HG03521 (cell line): ENCODE data around the gene LRGUK.
"Not testable (repeated sequence)": the region's sequence is repeated elsewhere in the genome, so short reads cannot be mapped to it uniquely, and the experiment has no call there.

Experiments
- ATAC-seq: cut with Tn5 transposase; IDR thresholded peaks from one replicate; pipeline ENCODE4 v1.9.1; 2021; ENCODE audit warnings: mild to moderate bottlenecking, moderate library complexity; ENCODE audit not compliant: unreplicated experiment

Gene LRGUK

GRCh38 chr7:134126966-134127848 lies at the start of gene LRGUK:
Gene LRGUK (plus strand): TSS chr7:134127340. CDS start chr7:134127368, 28 bp downstream.
- ATAC-seq, result peak; percentile 100

DNA sequence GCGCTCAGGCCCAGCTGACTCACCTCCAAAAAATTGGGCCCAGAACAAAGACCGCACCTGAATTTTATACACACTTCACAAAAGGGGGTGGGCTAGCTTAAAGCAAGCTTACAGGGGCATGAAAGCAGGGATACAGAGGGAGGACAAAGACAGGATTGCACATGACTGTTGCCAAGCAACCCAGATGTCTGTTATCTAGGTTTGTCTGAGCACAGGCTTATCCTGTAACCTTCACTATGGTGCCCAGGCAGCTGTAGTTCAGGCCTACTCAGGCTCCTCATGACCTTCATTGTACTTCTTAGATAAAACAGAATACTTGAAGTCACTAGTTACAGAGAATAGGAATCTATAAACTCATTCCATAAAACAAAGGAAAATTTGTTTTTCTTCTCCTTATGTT lies 49.6 kb upstream of the LRGUK start:
- ATAC-seq, result not testable (repeated sequence)

DNA sequence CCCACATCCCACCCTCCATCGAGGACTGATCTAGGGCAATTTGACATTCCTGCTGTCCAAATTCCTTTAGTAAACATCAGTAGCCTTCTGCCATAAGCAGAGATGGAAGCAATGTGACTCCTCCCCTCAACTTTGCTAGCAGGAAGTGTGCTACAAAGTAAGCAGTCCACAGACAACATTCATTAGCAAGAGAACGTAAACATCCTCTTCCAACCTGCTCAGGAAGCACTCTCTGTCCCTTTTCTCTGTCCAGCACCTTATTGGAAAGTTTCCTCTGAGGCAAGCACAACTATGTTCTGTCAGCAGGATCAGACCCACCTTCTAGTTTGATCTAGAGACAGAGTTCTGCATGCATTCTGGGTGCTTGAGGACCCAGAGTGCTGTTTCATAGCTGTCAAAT lies 48.1 kb upstream of the LRGUK start:
- no peak for ATAC-seq

DNA sequence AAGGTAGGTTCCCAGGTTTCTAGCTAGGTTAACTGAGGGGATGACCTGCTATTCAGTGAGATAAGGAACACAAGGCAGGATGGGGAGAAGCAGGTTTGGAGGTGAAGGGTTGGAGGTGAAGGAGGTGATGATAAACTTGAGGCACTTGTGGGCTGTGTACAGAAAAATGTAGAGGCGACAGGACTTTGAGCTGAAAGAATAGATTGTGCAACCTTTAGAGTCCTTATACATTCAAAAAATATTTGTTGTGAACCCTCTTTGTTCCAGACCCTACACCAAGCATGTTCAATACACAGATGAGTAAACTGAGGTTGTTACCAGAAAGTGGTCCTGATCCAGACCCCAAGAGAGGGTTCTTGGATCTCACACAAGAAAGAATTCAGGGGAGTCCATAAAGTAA lies 45.4 kb upstream of the LRGUK start:
- no peak for ATAC-seq

- ATAC-seq, result no peak
Observed at GRCh38 chr7:134083766-134084487, 43.2 kb upstream of the LRGUK start.

- ATAC-seq, result peak; percentile 87
Observed at GRCh38 chr7:134084488-134085144, 42.5 kb upstream of the LRGUK start.

DNA sequence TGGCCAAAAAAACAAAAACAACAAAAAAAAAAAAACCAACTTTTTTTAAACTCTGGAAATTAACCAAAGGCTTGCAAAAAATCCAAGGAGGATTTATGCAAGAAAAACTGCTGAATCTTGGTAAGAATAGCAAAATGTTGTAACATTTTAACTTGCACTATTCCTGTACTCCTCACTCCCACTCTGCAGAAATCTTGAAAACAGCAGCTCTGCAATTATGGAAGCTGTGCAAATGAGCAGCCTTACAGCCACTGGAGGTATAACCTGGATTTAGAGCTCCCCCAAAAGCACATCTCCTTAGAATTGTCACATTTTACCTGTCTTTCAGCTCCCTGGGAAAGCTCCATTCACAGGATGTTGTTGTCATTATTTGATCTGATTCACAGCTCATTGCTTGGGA lies 41.8 kb upstream of the LRGUK start:
- ATAC-seq, result no peak

GRCh38 chr7:134086998-134087735 lies 40.0 kb upstream of the LRGUK start:
- no peak for ATAC-seq

DNA sequence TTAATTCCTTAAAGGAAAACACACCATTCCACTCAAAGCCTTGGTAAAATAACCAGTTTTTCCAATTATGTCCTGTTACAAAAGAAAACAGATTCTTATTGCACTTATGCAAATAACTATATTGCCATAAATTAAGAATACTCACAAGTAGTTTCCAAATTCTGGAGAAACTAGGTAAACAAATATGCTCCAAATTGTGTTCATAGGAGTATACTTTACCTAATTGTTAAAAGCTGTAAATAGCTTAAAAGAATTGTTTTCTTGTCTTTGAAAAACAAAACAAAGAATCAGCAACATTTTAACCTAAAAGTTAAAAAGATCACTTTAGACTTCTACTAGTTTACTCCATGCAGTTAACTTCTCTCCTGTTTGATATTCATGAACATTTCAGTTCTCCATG lies 38.9 kb upstream of the LRGUK start:
- ATAC-seq, result no peak

DNA sequence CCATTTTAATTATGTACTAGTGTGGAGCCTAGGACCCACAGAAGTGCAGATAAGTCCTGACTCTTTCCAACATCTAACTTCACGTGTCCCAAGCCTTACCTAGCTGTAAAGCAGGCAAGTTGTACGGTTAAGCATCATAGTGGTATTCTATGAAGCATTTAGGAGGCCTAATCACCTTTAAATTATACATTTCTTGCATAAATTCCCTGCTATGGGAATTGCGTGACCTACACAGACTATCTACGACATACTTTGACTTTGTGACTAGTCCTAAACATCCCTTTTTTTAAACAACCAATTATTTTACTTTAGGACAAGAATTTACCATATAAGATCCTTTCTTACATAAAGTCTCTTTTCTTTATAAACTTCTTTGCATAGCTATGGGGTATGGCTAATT lies 37.7 kb upstream of the LRGUK start:
- no peak for ATAC-seq

DNA sequence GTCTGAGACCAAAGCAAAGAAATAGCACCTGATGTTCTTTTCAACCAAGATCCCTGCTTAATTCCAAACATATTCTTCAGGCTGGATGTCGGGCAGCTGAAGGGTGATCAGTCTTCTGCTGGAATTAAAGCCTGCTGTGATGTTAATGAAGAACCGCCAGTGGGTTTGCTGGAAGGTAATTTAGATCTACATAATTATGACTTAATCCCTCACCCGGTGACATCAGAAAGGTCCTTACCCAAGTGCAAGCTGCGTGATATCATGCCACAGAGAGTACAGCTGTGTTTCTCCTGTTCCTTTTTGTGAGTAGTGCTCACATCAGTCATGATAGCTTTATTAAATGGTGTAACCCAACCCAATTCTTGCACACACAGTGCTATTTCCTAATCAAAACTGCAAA lies 29.1 kb upstream of the LRGUK start:
- ATAC-seq, result no peak

GRCh38 chr7:134101716-134102115 lies 25.4 kb upstream of the LRGUK start:
- ATAC-seq, result no peak

DNA sequence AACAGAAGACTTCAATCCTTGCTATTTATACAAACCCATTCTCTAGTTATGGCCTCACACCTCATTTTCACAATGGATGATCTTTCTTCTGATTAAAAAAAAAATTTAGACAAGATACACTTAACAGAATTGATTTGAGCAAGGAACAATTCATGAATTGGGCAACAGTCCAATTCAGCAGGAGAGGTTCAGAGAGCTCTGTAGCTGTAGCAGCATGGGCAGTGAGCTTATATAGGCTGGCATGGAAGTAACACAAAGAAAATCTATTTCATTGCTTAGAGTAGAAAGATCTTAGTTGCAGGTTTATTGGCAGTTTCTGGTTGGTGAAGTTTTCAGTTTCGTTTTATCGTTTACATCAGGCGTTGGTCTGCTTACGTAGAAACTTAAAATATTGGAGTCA lies 23.0 kb upstream of the LRGUK start:
- ATAC-seq, result no peak

DNA sequence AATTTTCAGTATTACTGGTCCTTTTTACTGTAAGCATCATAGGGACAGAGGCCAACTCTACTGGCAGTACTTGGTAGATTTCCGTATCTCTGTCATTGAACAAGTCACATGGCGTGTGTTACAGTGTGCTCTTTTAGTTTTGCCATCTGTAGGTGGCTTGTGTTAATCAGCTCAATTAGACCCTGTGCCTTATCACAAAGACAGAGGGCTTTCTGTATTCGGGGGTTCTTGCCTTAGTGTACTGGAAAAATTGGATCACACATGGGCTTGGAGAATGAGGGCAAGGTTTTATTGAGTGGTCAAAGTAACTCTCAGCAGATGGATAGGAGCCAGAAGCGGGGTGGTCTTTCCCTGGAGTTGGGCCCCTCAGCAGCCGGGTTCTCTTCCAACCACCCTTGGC lies 21.3 kb upstream of the LRGUK start:
- ATAC-seq, result no peak

- no peak for ATAC-seq
Observed at GRCh38 chr7:134108802-134109201, 18.3 kb upstream of the LRGUK start.

DNA sequence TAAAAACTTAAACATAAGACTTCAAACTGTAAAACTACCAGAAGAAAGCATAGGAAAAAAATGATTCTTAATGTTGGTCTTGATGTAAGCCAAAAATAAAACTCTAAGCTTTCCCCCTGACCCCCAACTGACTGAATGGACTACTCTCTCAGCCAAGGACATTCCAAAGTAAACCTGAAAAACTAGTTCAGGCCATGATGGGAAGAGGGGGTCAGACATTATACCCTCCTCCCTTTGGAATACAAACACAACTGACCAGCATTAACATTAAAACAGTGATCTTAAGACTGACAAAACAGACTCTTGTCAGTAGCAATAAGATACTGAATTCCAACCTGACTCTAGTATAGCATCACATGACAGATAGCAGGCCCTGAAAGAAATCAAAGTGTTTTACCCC lies 13.5 kb upstream of the LRGUK start:
- ATAC-seq, result no peak

- ATAC-seq, result no peak
Observed at GRCh38 chr7:134114992-134115391, 12.1 kb upstream of the LRGUK start.

DNA sequence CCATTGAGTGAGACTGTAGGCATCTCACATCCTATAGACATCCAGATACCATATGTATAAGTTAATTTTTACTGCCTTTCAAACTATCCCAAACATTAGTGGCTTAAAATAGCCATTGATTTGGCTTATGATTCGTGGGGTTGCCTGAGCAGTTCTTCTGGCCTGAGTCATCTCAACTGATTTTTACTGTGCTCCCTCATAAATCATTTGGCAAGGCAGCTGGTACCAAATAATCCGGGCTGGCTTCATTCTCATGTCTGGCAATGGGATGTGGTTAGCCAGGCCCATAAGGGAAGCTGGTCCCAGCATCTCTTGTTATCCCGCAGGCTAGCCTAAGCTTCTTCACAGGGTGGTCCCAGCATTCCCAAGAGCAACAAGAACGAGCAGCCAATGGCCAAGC lies 6.7 kb upstream of the LRGUK start:
- ATAC-seq, result no peak

- no peak for ATAC-seq
Observed at GRCh38 chr7:134121632-134122139, 5.5 kb upstream of the LRGUK start.

GRCh38 chr7:134122980-134123379 lies 4.2 kb upstream of the LRGUK start:
- no peak for ATAC-seq

- no peak for ATAC-seq
Observed at GRCh38 chr7:134126146-134126545, 994 bp upstream of the LRGUK start.
